NCI-H187 (cell line): ENCODE measurements around the gene DLGAP1.
A peak's percentile ranks its signal among the peaks of the same experiment; 100 is the strongest.

Experiments used
- DNase-seq, 2 experiments: peaks; one replicate each; lab custom pipeline; 2025; lab: John Stamatoyannopoulos, UW

DLGAP1 gene

DNA sequence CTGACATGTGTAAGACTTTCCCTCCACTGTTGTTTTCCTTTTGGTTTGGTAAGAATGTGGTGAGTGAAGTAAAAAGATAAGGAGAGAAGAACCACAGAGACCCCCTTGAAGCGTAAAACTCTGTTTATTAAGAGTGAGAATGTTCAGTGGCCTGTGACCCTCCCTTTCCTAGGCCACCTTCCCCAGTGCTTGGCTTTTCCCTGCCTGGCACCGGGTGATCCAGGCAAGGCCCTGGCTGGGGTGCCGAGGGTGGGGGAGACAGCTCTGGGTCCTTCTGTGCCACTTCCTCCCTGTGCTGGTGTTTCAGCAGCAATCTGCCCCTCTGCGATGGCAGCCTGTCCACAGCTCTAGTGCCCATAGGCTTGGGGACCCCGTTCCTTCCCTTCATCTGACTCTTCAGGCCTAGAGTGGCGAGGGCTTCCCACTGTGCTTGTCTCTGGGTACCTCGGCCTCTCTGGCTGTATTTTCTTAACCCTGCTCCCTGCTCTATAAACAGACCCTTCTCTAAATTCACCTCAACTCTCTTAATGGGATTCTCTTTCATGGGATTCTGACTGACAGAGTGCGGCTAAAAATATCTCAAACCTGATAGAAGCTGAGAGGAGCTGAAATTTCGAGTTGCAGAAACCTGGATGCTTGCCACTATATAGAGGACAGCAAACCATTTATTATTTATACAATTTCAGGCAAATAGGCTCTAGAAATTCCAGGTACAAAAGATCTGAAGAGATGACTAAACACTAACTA is 461.0 kb downstream of the DLGAP1 start:
- peak in 1 of 2 experiments; percentile 50 for DNase-seq

GRCh38 chr18:3985664-3986063 is 469.4 kb downstream of the DLGAP1 start:
- DNase-seq, result no peak

DNA sequence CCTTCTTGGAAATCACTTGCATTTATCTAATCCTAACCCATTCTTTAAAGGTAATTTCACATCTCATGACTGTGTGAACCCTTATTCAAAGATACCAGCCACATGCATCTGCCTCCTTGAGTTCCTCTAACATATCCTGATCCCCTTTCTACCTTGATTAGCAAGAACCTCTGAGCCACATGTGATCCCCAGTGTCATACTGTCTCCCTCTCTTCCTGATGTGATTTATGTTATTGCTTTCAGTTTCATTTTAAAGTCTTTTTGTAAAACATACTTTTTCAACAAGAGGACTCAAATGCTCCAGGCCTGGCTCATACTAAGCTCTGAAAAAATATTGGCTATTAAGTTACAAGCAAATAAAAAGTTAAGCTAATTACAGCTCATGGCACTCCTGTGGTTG is 470.1 kb downstream of the DLGAP1 start:
- DNase-seq, result no peak

- no peak for DNase-seq
These were observed 470.8 kb downstream of the DLGAP1 start for GRCh38 chr18:3984163-3984757.

- peak; percentile 39 to 52 for DNase-seq
These were observed 471.6 kb downstream of the DLGAP1 start for GRCh38 chr18:3983351-3983969.

DNA sequence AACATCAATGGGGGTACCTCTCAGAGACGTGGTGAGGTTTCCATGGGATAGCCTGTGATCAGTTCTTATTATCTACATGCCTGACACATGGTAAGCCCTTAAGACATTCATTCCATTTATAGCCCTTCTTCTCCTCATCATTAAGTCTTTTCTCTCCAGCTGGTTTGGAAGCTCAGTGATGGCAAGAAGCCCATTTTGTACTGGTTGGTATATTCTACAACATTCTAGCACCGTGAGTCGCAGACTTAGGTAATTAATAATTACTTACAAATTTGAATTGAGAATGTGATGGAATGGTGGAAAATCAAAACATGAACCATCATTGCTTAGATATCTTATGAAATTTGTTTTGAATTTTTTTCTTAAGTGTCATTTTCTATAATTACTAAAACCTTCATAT is 472.6 kb downstream of the DLGAP1 start:
- no peak for DNase-seq

GRCh38 chr18:3979024-3979423 is 476.1 kb downstream of the DLGAP1 start:
- no peak for DNase-seq

GRCh38 chr18:3973191-3973850 is 481.8 kb downstream of the DLGAP1 start:
- no peak for DNase-seq

- DNase-seq, result no peak
These were observed 482.7 kb downstream of the DLGAP1 start for GRCh38 chr18:3972291-3972930.

- no peak for DNase-seq
These were observed 484.2 kb downstream of the DLGAP1 start for GRCh38 chr18:3970929-3971328.

DNA sequence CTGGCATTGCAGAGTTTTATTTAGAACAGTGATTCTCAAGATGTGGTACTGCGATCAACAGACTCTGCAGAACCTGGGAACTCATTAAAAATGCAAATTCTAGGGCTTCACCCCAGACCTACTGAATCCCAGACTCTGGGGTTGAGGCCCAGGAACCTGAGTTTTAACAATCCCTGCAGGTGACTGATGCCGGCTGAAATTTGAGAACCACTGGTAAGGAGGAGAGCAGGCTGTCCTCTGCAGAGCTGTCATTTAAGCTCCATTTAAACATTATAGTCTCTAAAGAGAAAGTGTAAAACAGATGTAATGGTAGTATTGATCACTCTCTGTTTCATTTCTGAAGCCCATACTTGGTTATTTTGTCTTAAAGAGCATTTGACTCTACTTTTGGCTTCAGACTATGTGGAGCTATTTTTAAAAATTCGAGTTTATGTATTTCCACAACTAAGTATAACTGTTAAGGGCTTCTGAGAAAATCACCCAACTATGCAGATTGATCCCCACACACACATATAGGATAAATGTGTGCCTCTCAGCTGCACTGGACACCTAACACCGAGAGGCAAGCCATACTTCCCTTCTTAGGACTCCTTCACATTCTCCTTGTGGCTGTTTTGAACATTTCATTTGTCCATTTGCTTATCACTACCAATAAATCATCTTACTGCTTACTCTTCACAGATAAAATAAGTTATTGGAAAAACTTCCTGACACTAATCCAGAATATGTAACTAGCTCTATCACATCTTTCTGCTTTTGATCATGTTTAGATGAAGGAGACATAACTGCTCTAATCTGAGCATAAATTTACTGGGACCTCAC is 487.5 kb downstream of the DLGAP1 start:
- DNase-seq, result no peak

GRCh38 chr18:3966642-3967358 is 488.3 kb downstream of the DLGAP1 start:
- no peak for DNase-seq

DNA sequence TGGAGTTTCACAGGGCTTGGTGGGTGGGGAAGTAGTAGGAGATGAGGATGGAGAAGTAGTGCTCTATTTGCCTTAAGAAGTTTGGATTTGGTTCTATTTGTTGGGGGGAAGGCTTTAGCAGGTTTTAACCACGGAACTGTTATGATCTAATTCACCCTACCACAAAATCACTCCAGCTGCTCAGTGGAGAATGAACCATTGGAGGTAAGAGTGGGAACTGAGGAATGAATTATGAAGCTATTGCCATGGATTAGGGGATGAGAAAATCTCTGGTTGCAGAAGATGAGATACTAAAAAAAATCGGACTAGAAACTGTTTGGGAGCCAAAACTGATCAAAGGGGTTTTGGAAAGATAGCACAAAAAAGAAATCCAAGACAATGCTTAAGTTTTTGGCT is 488.9 kb downstream of the DLGAP1 start:
- no peak for DNase-seq

- no peak for DNase-seq
These were observed 494.1 kb downstream of the DLGAP1 start for GRCh38 chr18:3960977-3961376.

DNA sequence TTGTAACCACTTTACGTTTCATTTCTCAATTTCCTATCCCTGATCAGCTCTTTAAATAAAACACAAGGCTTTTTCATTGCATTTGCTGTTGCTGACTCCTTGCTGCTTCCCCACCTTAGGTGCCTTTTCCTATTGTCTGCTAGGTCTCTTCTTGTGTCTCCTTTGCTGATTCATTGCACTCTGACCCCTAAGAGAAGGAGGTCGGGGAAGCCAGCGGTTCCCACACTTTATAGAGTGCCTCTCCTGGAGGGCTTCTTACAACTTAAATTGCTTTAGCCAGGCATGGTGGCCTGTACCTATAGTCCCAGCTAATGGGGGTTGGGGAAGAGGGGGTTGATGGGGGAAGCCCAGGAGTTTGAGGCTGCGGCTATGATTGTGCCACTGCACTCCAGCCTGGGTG is 495.0 kb downstream of the DLGAP1 start:
- DNase-seq, result no peak

GRCh38 chr18:3952031-3952430 is 503.1 kb downstream of the DLGAP1 start:
- DNase-seq, result no peak

GRCh38 chr18:3950668-3951404 is 504.3 kb downstream of the DLGAP1 start:
- DNase-seq, result no peak

- no peak for DNase-seq
These were observed 506.1 kb downstream of the DLGAP1 start for GRCh38 chr18:3948958-3949357.

DNA sequence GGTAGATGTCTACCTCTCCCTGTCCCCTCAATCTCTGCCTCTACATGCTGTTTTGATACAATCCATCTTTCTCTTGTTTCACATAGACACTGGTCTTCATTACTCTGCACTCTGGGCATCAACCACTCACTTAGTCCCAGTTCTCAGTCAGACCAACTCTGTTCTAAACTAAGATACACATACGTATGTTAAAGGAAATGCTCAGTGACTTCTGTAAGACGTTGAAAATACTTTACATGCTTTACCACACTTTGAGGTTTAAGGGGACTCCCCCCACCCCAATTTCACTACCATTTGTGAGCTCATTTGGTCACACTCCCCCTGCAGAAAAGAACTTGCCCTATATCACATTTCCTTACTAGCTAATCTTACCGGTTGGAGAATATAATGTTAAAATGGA is 507.7 kb downstream of the DLGAP1 start:
- DNase-seq, result no peak

GRCh38 chr18:3935305-3935704 is 519.8 kb downstream of the DLGAP1 start:
- no peak for DNase-seq
